ENCODE measurements around the gene CCL24. TPM values are rescaled to one million over a fixed set of nuclear protein-coding genes. Genes with fewer than 3 reads are reported as not detected.

The CCL24 gene
- total RNA-seq, 1 experiment from 2014 or later: 0.68 TPM

- Mint-ChIP-seq H3K27me3 (ENCODE audit: unreplicated experiment) (peaks cover 11% of the 10 kb centered on the region), H3K9me3 (ENCODE audit: low read depth, unreplicated experiment) (peaks cover 3% of the 10 kb centered on the region), H3K27ac (ENCODE audit: unreplicated experiment) (no peak overlapping the region), H3K4me1 (ENCODE audit: low read depth, unreplicated experiment) (no peaks in the 10 kb centered on the region), H3K36me3 (ENCODE audit: insufficient read depth, unreplicated experiment) (no peaks in the 10 kb centered on the region), H3K4me3 (ENCODE audit: low read depth, unreplicated experiment) (no peak overlapping the region)
- no peak for TF ChIP-seq CTCF (IDR thresholded peaks at IDR 0.05; ENCODE audit: unreplicated experiment)
- DNase-seq: no peak
- intact Hi-C loops (cut with micrococcal nuclease; ENCODE audit: unreplicated experiment): no loop called here
- no TSS peak for BruUV-seq (replicated peaks)
- CTCF ChIA-PET: interaction anchor here (0.6 to 0.7 kb wide), 2 partner anchors 30 to 202 kb away, joined by 4 to 5 read pairs; no protein-coding TSS in a partner anchor
Observed at GRCh38 chr7:75817116-75817515, 3.5 kb upstream of the CCL24 start.

- Mint-ChIP-seq H3K9me3 (ENCODE audit: low read depth, unreplicated experiment) (no peaks in the 10 kb centered on the region), H3K4me3 (ENCODE audit: low read depth, unreplicated experiment) (no peak overlapping the region), H3K27me3 (ENCODE audit: unreplicated experiment) (peaks cover 7% of the 10 kb centered on the region), H3K27ac (ENCODE audit: unreplicated experiment) (no peak overlapping the region), H3K36me3 (ENCODE audit: insufficient read depth, unreplicated experiment) (no peaks in the 10 kb centered on the region), H3K4me1 (ENCODE audit: low read depth, unreplicated experiment) (no peaks in the 10 kb centered on the region)
- BruUV-seq (replicated peaks): no TSS peak
- CTCF ChIA-PET: interaction anchor here (0.7 kb wide), 1 partner anchor 15 kb away, joined by 3 read pairs; no protein-coding TSS in a partner anchor
- no peak for TF ChIP-seq CTCF (IDR thresholded peaks at IDR 0.05; ENCODE audit: unreplicated experiment)
- DNase-seq: no peak
- intact Hi-C loops (cut with micrococcal nuclease; ENCODE audit: unreplicated experiment): no loop called here
Observed at GRCh38 chr7:75815418-75816064, 1.9 kb upstream of the CCL24 start.

- H3K27me3 Mint-ChIP-seq (ENCODE audit: unreplicated experiment): no peaks in the 10 kb centered on the region
- no peaks in the 10 kb centered on the region for H3K9me3 Mint-ChIP-seq (ENCODE audit: low read depth, unreplicated experiment)
- TF ChIP-seq CTCF (IDR thresholded peaks at IDR 0.05; ENCODE audit: unreplicated experiment): no peak
- no peak overlapping the region for H3K4me3 Mint-ChIP-seq (ENCODE audit: low read depth, unreplicated experiment)
- BruUV-seq (replicated peaks): no TSS peak
- CTCF ChIA-PET: no interaction called here
- no peaks in the 10 kb centered on the region for H3K36me3 Mint-ChIP-seq (ENCODE audit: insufficient read depth, unreplicated experiment)
- H3K27ac Mint-ChIP-seq (ENCODE audit: unreplicated experiment): no peak overlapping the region
- intact Hi-C loops (cut with micrococcal nuclease; ENCODE audit: unreplicated experiment): no loop called here
- no peaks in the 10 kb centered on the region for H3K4me1 Mint-ChIP-seq (ENCODE audit: low read depth, unreplicated experiment)
- no peak for DNase-seq
Observed at GRCh38 chr7:75814407-75814947, 871 bp upstream of the CCL24 start.

GRCh38 chr7:75813084-75813483, 522 bp downstream of the CCL24 start:
- Mint-ChIP-seq H3K4me3 (ENCODE audit: low read depth, unreplicated experiment) (no peak overlapping the region), H3K9me3 (ENCODE audit: low read depth, unreplicated experiment) (no peaks in the 10 kb centered on the region), H3K4me1 (ENCODE audit: low read depth, unreplicated experiment) (no peaks in the 10 kb centered on the region), H3K27ac (ENCODE audit: unreplicated experiment) (no peak overlapping the region), H3K36me3 (ENCODE audit: insufficient read depth, unreplicated experiment) (no peaks in the 10 kb centered on the region), H3K27me3 (ENCODE audit: unreplicated experiment) (no peaks in the 10 kb centered on the region)
- intact Hi-C loops (cut with micrococcal nuclease; ENCODE audit: unreplicated experiment): no loop called here
- DNase-seq: no peak
- TF ChIP-seq CTCF (IDR thresholded peaks at IDR 0.05; ENCODE audit: unreplicated experiment): no peak
- CTCF ChIA-PET: no interaction called here
- BruUV-seq (replicated peaks): no TSS peak
